Tibial artery (tissue), 4 donors: ENCODE results near the gene CHRNG.

Experiments
- DNase-seq, 2 donors: peaks; one replicate each; pipeline ENCODE4 v3.0.0-alpha.2; 2019
- H3K27ac ChIP-seq, 2 donors: fragments of 200-600 bp; sonication (generic) in 1 of 2; 1 replicate in 1 of 2; 2 replicates in 1 of 2; pipeline ENCODE4 v1.5.1; 2018 to 2019; ENCODE audit warnings: mild to moderate bottlenecking in 1 of 2
- H3K27me3 ChIP-seq, 2 donors: fragments of 200-600 bp; sonication (generic) in 1 of 2; one replicate each; pipeline versions ENCODE4 v1.5.1 to v1.6.0; 2016 to 2019
- H3K36me3 ChIP-seq, 3 donors: fragments of 200-600 bp; sonication (generic) in 2 of 3; one replicate each; pipeline ENCODE4 v1.5.1; 2016 to 2019; ENCODE audit warnings: mild to moderate bottlenecking in 2 of 3
- H3K4me1 ChIP-seq, 4 donors: fragments of 200-600 bp; sonication (generic) in 2 of 4; 1 replicate in 3 of 4; 2 replicates in 1 of 4; pipeline ENCODE4 v1.5.1; 2016 to 2019
- H3K4me3 ChIP-seq, 2 donors: fragments of 200-600 bp; sonication (generic) in 1 of 2; 1 replicate in 1 of 2; 2 replicates in 1 of 2; pipeline ENCODE4 v1.5.1; 2018 to 2019; ENCODE audit warnings: mild to moderate bottlenecking in 2 of 2
- H3K9me3 ChIP-seq, 3 donors: fragments of 200-600 bp; sonication (generic) in 1 of 3; one replicate each; pipeline ENCODE4 v1.5.1; 2016 to 2019
- CTCF ChIP-seq, 2 experiments: fragments of 200-600 bp in 1 of 2; fragments of 450-650 bp in 1 of 2; IDR thresholded peaks; one replicate each; pipeline ENCODE4 v1.5.1; 2017 to 2019; ENCODE audit warnings: antibody characterized with exemption in 2 of 2, mild to moderate bottlenecking in 1 of 2, moderate library complexity in 1 of 2
- intact Hi-C: fragments of 100-400 bp; cut with DNase I; formaldehyde crosslinking; loops from one replicate; pipeline ENCODE4 v1.15.0; 2023; ENCODE audit warnings: low total_unique reads

CHRNG gene

GRCh38 chr2:232492963-232493700 lies 46.4 kb upstream of the CHRNG start:
- Histone ChIP-seq H3K36me3 (no peaks in the 10 kb centered on the region), H3K27me3 (peaks cover 0 to 43% of the 10 kb centered on the region in 2 donors), H3K27ac (no peak overlapping the region), H3K9me3 (no peaks in the 10 kb centered on the region), H3K4me1 (no peaks in the 10 kb centered on the region), H3K4me3 (no peak overlapping the region)
- intact Hi-C loops, result no loop called here
- TF ChIP-seq CTCF (IDR thresholded peaks at IDR 0.05), result no peak
- no peak for DNase-seq

GRCh38 chr2:232493701-232494474 lies 45.6 kb upstream of the CHRNG start:
- no peak for DNase-seq
- Histone ChIP-seq H3K4me1 (no peaks in the 10 kb centered on the region), H3K36me3 (no peaks in the 10 kb centered on the region), H3K27me3 (peaks cover 0 to 37% of the 10 kb centered on the region in 2 donors), H3K27ac (no peak overlapping the region), H3K4me3 (no peak overlapping the region), H3K9me3 (no peaks in the 10 kb centered on the region)
- TF ChIP-seq CTCF (IDR thresholded peaks at IDR 0.05), result no peak
- intact Hi-C loops, result no loop called here

- Histone ChIP-seq H3K27me3 (peaks cover 0 to 36% of the 10 kb centered on the region in 2 donors), H3K9me3 (no peaks in the 10 kb centered on the region), H3K27ac (no peak overlapping the region), H3K36me3 (no peaks in the 10 kb centered on the region), H3K4me3 (no peak overlapping the region), H3K4me1 (no peaks in the 10 kb centered on the region)
- TF ChIP-seq CTCF (IDR thresholded peaks at IDR 0.05), result no peak
- no peak for DNase-seq
- intact Hi-C loops, result no loop called here
Measured at GRCh38 chr2:232494542-232494941, 45.0 kb upstream of the CHRNG start.

GRCh38 chr2:232495292-232495691 lies 44.2 kb upstream of the CHRNG start:
- no peaks in the 10 kb centered on the region for H3K9me3 ChIP-seq
- H3K4me3 ChIP-seq, result no peak overlapping the region
- H3K27ac ChIP-seq, result no peak overlapping the region
- no peaks in the 10 kb centered on the region for H3K36me3 ChIP-seq
- no peaks in the 10 kb centered on the region for H3K4me1 ChIP-seq
- peaks cover 0 to 34% of the 10 kb centered on the region in 2 donors for H3K27me3 ChIP-seq
- DNase-seq, result no peak
- intact Hi-C loops, result no loop called here
- no peak for TF ChIP-seq CTCF (IDR thresholded peaks at IDR 0.05)

- no peaks in the 10 kb centered on the region for H3K9me3 ChIP-seq
- intact Hi-C loops, result no loop called here
- DNase-seq, result no peak
- no peaks in the 10 kb centered on the region for H3K36me3 ChIP-seq
- peaks cover 0 to 35% of the 10 kb centered on the region in 2 donors for H3K27me3 ChIP-seq
- TF ChIP-seq CTCF (IDR thresholded peaks at IDR 0.05), result no peak
- H3K4me1 ChIP-seq, result no peaks in the 10 kb centered on the region
- H3K4me3 ChIP-seq, result no peak overlapping the region
- no peak overlapping the region for H3K27ac ChIP-seq
Measured at GRCh38 chr2:232496501-232497270, 42.8 kb upstream of the CHRNG start.
